Temporal lobe (tissue), 1 donor: ENCODE measurements around the gene PAMR1. TPM values are rescaled to one million over a fixed set of nuclear protein-coding genes. Genes with fewer than 3 reads are reported as not detected.

Experiments
- total RNA-seq: library from RNA; depleted of rRNA; stranded (reverse); fragments of >200 nt; gene quantifications from one replicate; pipeline ENCODE4 v1.2.3, GENCODE V29; 2014

Gene PAMR1
- total RNA-seq, 1 donor from 2014 or later: 2.0 TPM

Other genes with a start within 250 kb of the PAMR1 start
- 192 TPM for gene SLC1A2, start 106.1 kb downstream of the PAMR1 start, total RNA-seq
- 30.2 TPM for gene FJX1, start 92.8 kb upstream of the PAMR1 start, total RNA-seq
- 16.2 TPM for gene TRIM44, start 137.2 kb upstream of the PAMR1 start, total RNA-seq